ENCODE results near the gene CDH16.

- TF ChIP-seq ZNF629 (tag by site-specific recombination; IDR thresholded peaks at IDR 0.05) = no peak
- no peak for TF ChIP-seq REST (tag by site-specific recombination; IDR thresholded peaks at IDR 0.05)
- TF ChIP-seq ZNF350 (tag by site-specific recombination; IDR thresholded peaks at IDR 0.05) = no peak
- no peak for TF ChIP-seq ZNF274 (IDR thresholded peaks at IDR 0.05; ENCODE audit: low read length)
- no peak for TF ChIP-seq ZNF274 (tag by site-specific recombination; IDR thresholded peaks at IDR 0.05; ENCODE audit: borderline replicate concordance)
- no peak for TF ChIP-seq CTCF (tag by site-specific recombination; IDR thresholded peaks at IDR 0.05)
- TF ChIP-seq ZNF311 (tag by site-specific recombination; IDR thresholded peaks at IDR 0.05; ENCODE audit: borderline replicate concordance) = no peak
Measured at GRCh38 chr16:66878067-66878466, 40.6 kb downstream of the CDH16 start.

All from HEK293 (cell line).